GM21381 (cell line): ENCODE data around the gene FAM200B.

Source experiments
- ATAC-seq: cut with Tn5 transposase; IDR thresholded peaks from one replicate; pipeline ENCODE4 v1.9.1; 2021; ENCODE audit warnings: mild to moderate bottlenecking, moderate library complexity; ENCODE audit not compliant: unreplicated experiment

FAM200B gene

GRCh38 chr4:15695240-15695699 is 13.6 kb downstream of the FAM200B start:
- no peak for ATAC-seq

GRCh38 chr4:15695729-15696128 is 14.1 kb downstream of the FAM200B start:
- ATAC-seq: no peak

GRCh38 chr4:15696866-15697265 is 15.2 kb downstream of the FAM200B start:
- ATAC-seq: no peak

DNA sequence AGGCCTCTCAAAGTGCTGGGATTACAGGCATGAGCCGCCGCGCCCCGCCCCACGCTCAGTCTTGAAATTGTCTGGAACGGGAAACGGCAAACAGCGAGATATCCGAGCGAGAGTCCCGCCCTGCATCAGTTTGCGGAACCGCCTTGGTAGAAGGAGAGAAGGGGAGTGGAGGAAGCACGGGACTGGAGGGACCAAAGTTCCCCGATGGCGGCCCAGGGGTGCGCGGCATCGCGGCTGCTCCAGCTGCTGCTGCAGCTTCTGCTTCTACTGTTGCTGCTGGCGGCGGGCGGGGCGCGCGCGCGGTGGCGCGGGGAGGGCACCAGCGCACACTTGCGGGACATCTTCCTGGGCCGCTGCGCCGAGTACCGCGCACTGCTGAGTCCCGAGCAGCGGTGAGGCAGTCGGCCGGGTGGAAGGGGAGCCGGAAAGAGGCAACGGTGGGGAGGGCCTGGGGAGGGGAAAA is 21.3 kb downstream of the FAM200B start, which contains the start of gene BST1:
Gene BST1 (plus strand): TSS at position 125 of the 463 bp plus-strand sequence. CDS start 80 bp downstream, at position 205.
- ATAC-seq: peak; percentile 71

GRCh38 chr4:15703439-15703838 is 21.8 kb downstream of the FAM200B start:
- no peak for ATAC-seq

- no peak for ATAC-seq
These were observed 22.5 kb downstream of the FAM200B start for GRCh38 chr4:15704129-15704528.

- no peak for ATAC-seq
These were observed 25.2 kb downstream of the FAM200B start for GRCh38 chr4:15706646-15707362.

DNA sequence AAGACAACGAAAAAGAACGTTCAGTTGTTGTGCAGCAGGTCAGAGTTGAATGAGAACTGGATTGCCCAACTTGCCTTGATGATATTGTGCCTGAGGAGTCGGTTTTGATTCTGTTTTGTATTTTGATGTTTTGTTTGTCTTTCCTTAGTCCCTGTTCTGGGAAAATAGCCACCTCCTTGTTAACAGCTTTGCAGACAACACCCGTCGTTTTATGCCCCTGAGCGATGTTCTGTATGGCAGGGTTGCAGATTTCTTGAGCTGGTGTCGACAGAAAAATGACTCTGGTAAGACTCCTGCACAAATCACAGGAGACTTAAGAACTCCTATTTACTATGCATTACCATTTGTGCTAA is 25.7 kb downstream of the FAM200B start:
- ATAC-seq: no peak

DNA sequence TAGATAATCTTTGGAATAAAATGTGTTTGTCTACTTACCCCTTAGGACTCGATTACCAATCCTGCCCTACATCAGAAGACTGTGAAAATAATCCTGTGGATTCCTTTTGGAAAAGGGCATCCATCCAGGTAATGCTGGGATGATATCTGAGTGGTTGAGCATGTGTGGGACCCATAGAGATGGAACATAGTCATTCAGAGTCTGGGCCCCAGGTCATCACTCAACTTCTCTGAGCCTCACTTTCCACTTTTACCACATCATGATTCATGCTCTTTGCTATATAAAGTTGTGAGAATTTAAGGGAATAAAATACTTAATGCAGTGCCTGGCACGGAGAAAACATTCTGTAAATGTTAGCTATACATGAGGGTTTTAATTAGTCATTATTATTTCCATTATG is 30.1 kb downstream of the FAM200B start:
- no peak for ATAC-seq

DNA sequence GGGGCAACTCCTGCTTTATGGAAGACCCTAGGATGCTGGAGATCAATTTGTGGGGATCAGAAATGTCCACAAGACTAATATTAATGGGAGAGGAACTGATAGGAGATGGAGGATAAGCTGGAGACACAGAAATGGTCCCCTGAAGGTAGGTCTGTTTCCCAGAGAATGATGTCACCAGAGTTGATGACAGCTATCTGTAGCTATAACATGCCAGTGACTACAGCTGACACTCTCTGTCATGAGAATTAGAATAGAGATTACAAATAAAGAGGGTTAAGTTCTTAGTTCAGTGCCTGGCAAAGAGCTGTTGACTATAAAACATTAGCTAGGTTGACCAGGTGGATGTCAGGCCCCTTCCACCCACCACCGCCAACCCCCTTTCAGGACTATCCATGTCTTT is 30.6 kb downstream of the FAM200B start:
- ATAC-seq: no peak

DNA sequence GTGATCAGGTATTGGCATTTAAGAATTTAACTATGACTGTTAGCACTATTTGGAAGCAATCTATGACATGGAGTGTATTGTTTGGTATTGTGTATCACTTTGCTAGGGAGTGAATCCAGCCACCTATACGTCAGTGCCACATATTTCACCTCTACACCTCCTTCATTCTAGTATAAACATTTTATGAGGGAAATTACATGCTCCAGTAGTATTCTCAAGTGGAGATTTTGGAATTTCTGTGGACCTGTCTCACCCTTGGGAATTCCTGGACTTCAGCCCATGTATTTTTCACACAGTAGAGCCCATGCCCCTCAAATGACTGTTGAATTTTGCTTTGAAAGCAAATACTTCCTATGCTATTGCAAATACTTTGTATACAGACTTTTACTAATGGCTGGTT is 32.5 kb downstream of the FAM200B start:
- ATAC-seq: no peak

GRCh38 chr4:15714646-15715435 is 33.2 kb downstream of the FAM200B start:
- ATAC-seq: no peak

GRCh38 chr4:15716115-15716514 is 34.5 kb downstream of the FAM200B start:
- ATAC-seq: no peak

- ATAC-seq: no peak
These were observed 35.5 kb downstream of the FAM200B start for GRCh38 chr4:15717086-15717485.

- ATAC-seq: no peak
These were observed 36.2 kb downstream of the FAM200B start for GRCh38 chr4:15717657-15718416.

- no peak for ATAC-seq
These were observed 36.8 kb downstream of the FAM200B start for GRCh38 chr4:15718465-15718864.

GRCh38 chr4:15718959-15719358 is 37.3 kb downstream of the FAM200B start:
- no peak for ATAC-seq

DNA sequence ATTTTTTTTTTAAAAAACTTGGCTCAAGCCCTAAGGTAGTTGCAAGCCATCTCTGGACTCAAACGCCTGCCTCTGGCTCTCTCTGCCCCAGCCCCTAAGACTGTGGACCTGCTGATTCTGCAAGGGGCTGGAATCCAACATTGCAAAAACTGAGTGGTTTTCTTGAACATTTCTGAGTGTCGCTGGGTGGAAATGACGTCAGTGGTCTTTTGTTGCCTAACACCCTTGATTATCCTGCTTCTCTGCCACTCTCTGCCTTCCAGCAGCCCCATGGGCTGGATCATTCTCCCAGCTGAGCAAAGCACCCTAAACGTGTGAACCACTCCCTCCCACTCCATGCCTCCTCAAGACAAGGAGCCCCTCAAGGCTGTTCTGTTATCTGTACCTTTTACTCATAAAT is 37.9 kb downstream of the FAM200B start:
- ATAC-seq: no peak

GRCh38 chr4:15720851-15721250 is 39.2 kb downstream of the FAM200B start:
- ATAC-seq: no peak

DNA sequence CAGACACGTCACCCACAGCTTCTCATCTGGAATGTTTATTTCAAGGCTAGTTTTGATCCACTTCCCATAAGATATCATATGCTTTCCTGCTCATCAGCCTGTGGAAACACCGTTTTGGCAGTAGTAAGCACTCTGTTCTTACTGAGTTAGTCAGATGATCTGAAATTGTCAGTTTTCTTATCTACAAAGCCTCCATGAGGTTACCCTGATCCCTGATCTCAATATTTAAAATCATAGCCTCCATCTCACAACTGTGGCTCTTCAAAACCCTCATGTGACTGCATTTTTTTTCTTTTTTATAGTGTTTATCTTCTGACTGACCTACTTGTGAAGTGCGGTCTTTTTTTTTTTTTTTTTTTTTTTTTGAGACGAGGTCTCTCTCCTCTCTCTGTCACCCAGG is 44.0 kb downstream of the FAM200B start:
- no peak for ATAC-seq

DNA sequence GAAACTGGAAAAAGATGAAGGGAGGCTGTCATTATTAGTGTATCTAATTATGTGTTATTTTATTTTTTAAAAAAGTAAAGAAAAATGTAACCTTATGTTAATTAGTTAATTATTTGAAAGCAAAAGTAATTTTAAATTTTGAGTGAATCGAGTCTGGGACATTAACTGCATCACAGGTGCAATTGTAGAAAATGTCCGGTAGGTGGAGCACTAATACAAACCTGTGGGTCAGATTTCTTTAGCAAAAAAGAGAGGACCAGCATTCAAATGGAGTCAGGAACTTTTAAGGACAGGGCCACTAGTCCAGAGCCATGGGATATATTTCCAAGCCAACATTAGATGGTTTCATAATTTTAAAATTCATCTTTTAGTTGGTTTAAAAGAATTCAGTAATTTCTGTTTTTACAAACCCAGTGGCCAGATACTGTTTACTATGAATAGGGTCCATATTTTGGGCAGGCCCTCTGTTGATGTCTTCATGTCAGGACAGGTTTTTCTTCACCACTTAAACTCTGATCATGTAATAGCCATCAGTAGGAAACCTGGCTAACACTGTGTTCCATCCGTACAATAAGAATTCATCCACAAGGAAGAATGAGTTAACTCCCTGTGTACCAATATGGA is 48.4 kb downstream of the FAM200B start:
- peak; percentile 70 for ATAC-seq
